Measurements from ENCODE around the gene PPP1R15B.
"Not testable (repeated sequence)": the region's sequence is repeated elsewhere in the genome, so short reads cannot be mapped to it uniquely, and the experiment has no call there.

Gene PPP1R15B

GRCh38 chr1:204443260-204443619 lies 31.6 kb upstream of the PPP1R15B start:
- no peak for DNase-seq

- DNase-seq = no peak
These were observed 31.0 kb upstream of the PPP1R15B start for GRCh38 chr1:204442376-204443259.

GRCh38 chr1:204441558-204441957 lies 29.9 kb upstream of the PPP1R15B start:
- DNase-seq = no peak

GRCh38 chr1:204439621-204440375 lies 28.2 kb upstream of the PPP1R15B start:
- no peak for DNase-seq

GRCh38 chr1:204438628-204439027 lies 27.0 kb upstream of the PPP1R15B start:
- no peak for DNase-seq

GRCh38 chr1:204437796-204438570 lies 26.4 kb upstream of the PPP1R15B start:
- no peak for DNase-seq

- DNase-seq = no peak
These were observed 24.3 kb upstream of the PPP1R15B start for GRCh38 chr1:204435872-204436271.

GRCh38 chr1:204435381-204435831 lies 23.8 kb upstream of the PPP1R15B start:
- peak; percentile 62 for DNase-seq

GRCh38 chr1:204434116-204434755 lies 22.6 kb upstream of the PPP1R15B start:
- no peak for DNase-seq

- DNase-seq = no peak
These were observed 21.1 kb upstream of the PPP1R15B start for GRCh38 chr1:204432708-204433107.

- DNase-seq = peak; percentile 89
These were observed 19.9 kb upstream of the PPP1R15B start for GRCh38 chr1:204431310-204432184.

- DNase-seq = no peak
These were observed 18.1 kb upstream of the PPP1R15B start for GRCh38 chr1:204429746-204430145.

GRCh38 chr1:204426971-204427701 lies 15.5 kb upstream of the PPP1R15B start:
- no peak for DNase-seq

GRCh38 chr1:204426474-204426873 lies 14.9 kb upstream of the PPP1R15B start:
- DNase-seq = no peak

- no peak for DNase-seq
These were observed 14.4 kb upstream of the PPP1R15B start for GRCh38 chr1:204426035-204426436.

- DNase-seq = no peak
These were observed 13.0 kb upstream of the PPP1R15B start for GRCh38 chr1:204424621-204425020.

- DNase-seq = not testable (repeated sequence)
These were observed 10.6 kb upstream of the PPP1R15B start for GRCh38 chr1:204422061-204422705.

- DNase-seq = no peak
These were observed 9.8 kb upstream of the PPP1R15B start for GRCh38 chr1:204421441-204421840.

- no peak for DNase-seq
These were observed 8.7 kb upstream of the PPP1R15B start for GRCh38 chr1:204420039-204421004.
